ENCODE results near the gene CST6.

CST6 gene

DNA sequence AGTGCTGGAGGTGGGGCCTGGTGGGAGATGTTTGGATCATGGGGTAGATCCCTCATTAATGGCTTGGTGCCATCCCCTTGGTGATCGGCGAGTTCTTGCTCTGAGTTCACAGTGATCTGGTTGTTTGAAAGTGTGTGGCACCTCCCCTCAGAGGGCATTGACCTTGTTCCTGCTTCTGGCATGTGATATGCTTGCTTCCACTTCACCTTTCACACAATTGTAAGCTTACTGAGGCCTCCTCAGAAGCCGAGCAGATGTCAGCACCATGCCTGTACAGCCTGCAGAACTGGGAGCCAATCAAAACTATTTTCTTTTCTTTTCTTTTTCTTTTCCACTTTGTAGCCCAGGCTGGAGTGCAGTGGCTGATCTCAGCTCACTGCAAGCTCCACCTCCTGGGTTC, 25.5 kb downstream of the CST6 start:
- Histone ChIP-seq H3K4me3 (ENCODE audit: low read depth, low read length) (no peak overlapping the region), H3K27me3 (ENCODE audit: control insufficient read depth, insufficient read depth, low read length) (no peaks in the 10 kb centered on the region), H3K9ac (ENCODE audit: low read length) (no peak overlapping the region)

DNA sequence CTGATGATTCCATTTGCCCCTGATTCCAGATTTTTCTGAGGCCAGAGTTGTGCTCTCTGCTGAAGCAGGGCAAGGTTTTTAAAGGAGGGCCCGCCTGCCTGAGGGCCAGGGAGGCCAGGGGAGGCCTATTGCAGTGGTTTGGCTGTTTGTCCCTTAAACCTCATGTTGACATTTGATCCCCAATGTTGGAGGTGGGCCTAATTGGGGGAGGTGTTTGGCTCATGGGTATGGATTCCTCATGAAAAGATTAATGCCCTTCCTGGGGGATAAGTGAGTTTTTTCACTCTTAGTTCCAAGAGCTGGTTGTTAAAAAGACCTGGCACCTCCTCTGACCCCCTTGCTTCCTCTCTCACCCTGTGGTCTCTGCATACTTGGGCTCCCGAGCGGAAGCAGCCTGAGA, 28.0 kb downstream of the CST6 start:
- peaks cover 11% of the 10 kb centered on the region; the same call in 1 of the 2 replicates for H3K9me3 ChIP-seq (ENCODE audit: control insufficient read depth, insufficient read depth, low read depth, low read length)
- peaks cover 2% of the 10 kb centered on the region for H3K4me1 ChIP-seq (ENCODE audit: control insufficient read depth, insufficient read depth, low read length)
- H3K4me3 ChIP-seq (ENCODE audit: low read depth, low read length): no peak overlapping the region
- peaks cover 15% of the 10 kb centered on the region; the same call in 1 of the 2 replicates for H3K36me3 ChIP-seq (ENCODE audit: control insufficient read depth, insufficient read depth, low read length)
- no peak overlapping the region for H3K9ac ChIP-seq (ENCODE audit: low read length)
- H3K27ac ChIP-seq (ENCODE audit: low read depth, low read length): no peak overlapping the region
- H3K27me3 ChIP-seq (ENCODE audit: control insufficient read depth, insufficient read depth, low read length): no peaks in the 10 kb centered on the region

More for the DNA sequence above, 25.5 kb downstream of the CST6 start:
- H3K9me3 ChIP-seq (ENCODE audit: control insufficient read depth, insufficient read depth, low read depth, low read length): peaks cover 11% of the 10 kb centered on the region; the same call in 1 of the 2 replicates
- H3K4me1 ChIP-seq (ENCODE audit: control insufficient read depth, insufficient read depth, low read length): no peaks in the 10 kb centered on the region
- H3K36me3 ChIP-seq (ENCODE audit: control insufficient read depth, insufficient read depth, low read length): peaks cover 5% of the 10 kb centered on the region; the same call in 1 of the 2 replicates
- H3K27ac ChIP-seq (ENCODE audit: low read depth, low read length): no peak overlapping the region

DNA sequence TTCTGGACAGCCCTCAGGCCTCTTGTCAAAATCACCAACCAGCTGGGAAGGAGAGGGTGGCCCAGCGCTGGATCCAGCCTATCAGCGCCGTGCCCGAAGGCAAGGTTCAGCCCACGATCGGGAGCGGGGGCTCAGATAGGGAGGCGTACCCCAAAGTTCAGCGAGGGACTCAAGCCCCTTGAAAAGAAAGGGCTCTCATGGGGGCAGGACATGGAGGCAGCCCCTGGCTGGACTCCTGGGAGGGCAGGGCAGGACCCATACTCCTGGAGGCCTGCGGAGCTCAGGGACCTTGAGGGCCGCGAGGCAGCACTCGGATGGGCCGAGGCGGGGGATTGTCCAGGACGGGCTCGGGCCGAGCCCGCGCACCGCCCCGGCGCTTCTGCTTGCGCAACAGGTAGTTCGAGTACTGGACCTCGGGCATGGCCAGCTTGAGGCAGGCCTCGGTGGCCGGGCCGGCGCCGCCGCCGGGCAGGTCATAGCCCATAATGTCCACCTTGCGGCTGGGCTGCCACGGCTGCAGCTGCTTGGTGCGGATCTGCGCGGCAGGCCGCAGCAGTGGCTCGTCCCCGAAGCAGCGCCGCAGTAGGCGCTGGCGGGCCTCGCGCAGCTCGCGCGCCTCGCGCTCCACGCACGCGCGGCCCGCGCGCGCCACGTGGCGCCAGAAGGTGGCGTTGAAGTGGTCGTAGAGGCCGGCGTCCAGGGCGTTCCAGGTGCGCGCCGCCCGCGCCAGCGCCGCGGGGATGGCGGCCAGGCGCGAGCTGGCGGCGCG, 30.6 kb downstream of the CST6 start:
- H3K9me3 ChIP-seq (ENCODE audit: control insufficient read depth, insufficient read depth, low read depth, low read length): 0 out of 2 replicates have a peak, but pooled peaks cover under 1% of the 10 kb centered on the region
- H3K27ac ChIP-seq (ENCODE audit: low read depth, low read length): no peak overlapping the region
- H3K36me3 ChIP-seq (ENCODE audit: control insufficient read depth, insufficient read depth, low read length): peaks cover 15% of the 10 kb centered on the region; the same call in 1 of the 2 replicates
- no peaks in the 10 kb centered on the region for H3K27me3 ChIP-seq (ENCODE audit: control insufficient read depth, insufficient read depth, low read length)
- peaks cover 10% of the 10 kb centered on the region for H3K4me1 ChIP-seq (ENCODE audit: control insufficient read depth, insufficient read depth, low read length)
- no peak overlapping the region for H3K4me3 ChIP-seq (ENCODE audit: low read depth, low read length)
- H3K9ac ChIP-seq (ENCODE audit: low read length): no peak overlapping the region

DNA sequence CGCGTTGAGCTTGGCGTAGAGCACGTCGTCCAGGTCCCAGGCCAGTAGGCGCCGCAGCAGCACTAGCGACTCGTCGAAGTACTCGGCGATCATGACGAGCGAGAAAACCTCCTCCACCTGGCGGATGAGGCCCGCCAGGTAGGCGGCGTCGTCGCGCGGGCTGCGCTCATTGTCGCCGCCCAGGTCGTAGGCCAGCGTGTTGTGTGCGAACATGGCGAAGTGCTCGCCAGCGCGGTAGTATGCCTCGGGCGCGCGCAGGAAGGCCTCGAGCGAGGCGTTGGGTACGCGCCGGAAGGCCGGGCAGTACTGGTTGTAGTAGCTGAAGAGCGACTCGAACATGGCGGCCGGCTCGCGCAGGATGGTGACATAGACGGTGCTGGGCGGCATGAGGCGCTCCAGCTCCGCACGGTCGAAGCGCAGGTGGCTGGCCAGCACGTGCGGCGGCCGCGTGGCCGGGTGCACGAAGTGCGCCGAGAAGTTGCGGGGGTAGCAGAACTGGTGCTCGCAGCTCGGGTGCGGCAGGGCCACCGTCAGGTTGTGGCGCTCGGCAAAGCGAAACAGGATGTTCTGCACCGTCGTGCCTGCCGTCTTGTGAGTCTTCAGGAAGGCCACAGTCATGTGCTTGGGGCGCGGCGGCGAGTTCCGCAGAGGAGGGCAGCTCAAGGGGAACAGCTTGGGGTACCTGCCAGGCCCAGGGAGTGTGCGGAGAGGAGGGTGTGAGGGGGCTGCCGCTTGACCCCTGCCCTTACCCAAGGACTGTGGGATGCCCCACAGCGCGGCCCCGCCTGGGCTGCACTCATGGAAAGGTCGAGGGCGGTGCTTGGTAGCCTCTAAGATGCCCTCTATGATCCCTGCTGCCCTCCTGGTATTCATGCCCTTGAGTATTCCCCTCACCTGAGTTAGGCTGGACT, 31.4 kb downstream of the CST6 start:
- H3K27me3 ChIP-seq (ENCODE audit: control insufficient read depth, insufficient read depth, low read length): no peaks in the 10 kb centered on the region
- no peak overlapping the region for H3K9ac ChIP-seq (ENCODE audit: low read length)
- H3K9me3 ChIP-seq (ENCODE audit: control insufficient read depth, insufficient read depth, low read depth, low read length): no peaks in the 10 kb centered on the region
- H3K4me3 ChIP-seq (ENCODE audit: low read depth, low read length): no peak overlapping the region
- H3K27ac ChIP-seq (ENCODE audit: low read depth, low read length): no peak overlapping the region
- peaks cover 15% of the 10 kb centered on the region; the same call in 1 of the 2 replicates for H3K36me3 ChIP-seq (ENCODE audit: control insufficient read depth, insufficient read depth, low read length)
- peaks cover 10% of the 10 kb centered on the region for H3K4me1 ChIP-seq (ENCODE audit: control insufficient read depth, insufficient read depth, low read length)

DNA sequence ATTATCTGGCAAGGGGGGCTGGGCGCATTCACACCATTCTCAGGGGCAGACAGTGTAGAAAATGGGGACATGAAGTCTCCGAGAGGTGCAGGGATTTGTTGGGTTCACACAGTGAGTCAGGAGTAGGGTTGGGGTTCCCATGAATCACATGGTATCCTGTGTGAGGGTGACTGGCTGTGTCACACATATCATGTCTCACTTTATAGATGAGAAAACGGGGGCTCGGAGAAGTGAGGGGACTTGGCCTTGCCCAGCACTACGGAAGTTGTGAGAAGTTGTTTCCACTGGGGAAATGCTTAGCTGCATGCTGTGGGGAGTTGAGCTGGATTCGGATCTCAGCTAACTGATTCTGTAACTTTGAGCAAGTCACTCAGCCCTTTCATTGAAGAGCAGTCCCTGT, 32.9 kb downstream of the CST6 start:
- Histone ChIP-seq H3K36me3 (ENCODE audit: control insufficient read depth, insufficient read depth, low read length) (peaks cover 15% of the 10 kb centered on the region; the same call in 1 of the 2 replicates), H3K4me3 (ENCODE audit: low read depth, low read length) (no peak overlapping the region), H3K27ac (ENCODE audit: low read depth, low read length) (no peak overlapping the region), H3K9me3 (ENCODE audit: control insufficient read depth, insufficient read depth, low read depth, low read length) (no peaks in the 10 kb centered on the region), H3K4me1 (ENCODE audit: control insufficient read depth, insufficient read depth, low read length) (peaks cover 14% of the 10 kb centered on the region), H3K9ac (ENCODE audit: low read length) (no peak overlapping the region), H3K27me3 (ENCODE audit: control insufficient read depth, insufficient read depth, low read length) (no peaks in the 10 kb centered on the region; the same call in 1 of the 2 replicates)

DNA sequence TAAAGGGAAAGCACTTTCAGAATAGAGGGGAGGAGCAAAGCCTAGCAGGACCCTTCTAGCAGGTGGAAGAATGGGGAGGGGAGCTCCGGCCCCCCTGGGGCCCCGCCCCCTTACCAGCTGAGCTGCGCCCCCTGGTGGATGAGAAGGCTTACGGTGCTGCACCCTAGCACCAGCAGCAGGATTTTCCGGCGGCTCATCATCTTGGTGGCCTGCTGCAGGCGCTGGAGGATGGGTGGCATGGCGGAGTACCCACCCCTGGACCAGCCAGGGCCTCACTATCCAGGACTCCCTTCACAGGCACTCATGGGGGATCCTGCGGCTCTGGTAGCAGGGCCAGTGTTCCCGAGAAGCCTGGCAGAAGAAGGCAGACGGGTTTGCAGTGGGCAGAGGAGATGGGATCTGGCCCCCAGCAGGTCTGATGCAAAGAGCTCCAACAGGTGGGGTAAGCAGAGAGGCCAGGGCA, 33.4 kb downstream of the CST6 start:
- H3K27me3 ChIP-seq (ENCODE audit: control insufficient read depth, insufficient read depth, low read length): no peaks in the 10 kb centered on the region; the same call in 1 of the 2 replicates
- H3K36me3 ChIP-seq (ENCODE audit: control insufficient read depth, insufficient read depth, low read length): peaks cover 15% of the 10 kb centered on the region; the same call in 1 of the 2 replicates
- H3K9me3 ChIP-seq (ENCODE audit: control insufficient read depth, insufficient read depth, low read depth, low read length): no peaks in the 10 kb centered on the region
- H3K4me1 ChIP-seq (ENCODE audit: control insufficient read depth, insufficient read depth, low read length): peaks cover 14% of the 10 kb centered on the region
- no peak overlapping the region for H3K4me3 ChIP-seq (ENCODE audit: low read depth, low read length)
- no peak overlapping the region for H3K27ac ChIP-seq (ENCODE audit: low read depth, low read length)
- no peak overlapping the region for H3K9ac ChIP-seq (ENCODE audit: low read length)

DNA sequence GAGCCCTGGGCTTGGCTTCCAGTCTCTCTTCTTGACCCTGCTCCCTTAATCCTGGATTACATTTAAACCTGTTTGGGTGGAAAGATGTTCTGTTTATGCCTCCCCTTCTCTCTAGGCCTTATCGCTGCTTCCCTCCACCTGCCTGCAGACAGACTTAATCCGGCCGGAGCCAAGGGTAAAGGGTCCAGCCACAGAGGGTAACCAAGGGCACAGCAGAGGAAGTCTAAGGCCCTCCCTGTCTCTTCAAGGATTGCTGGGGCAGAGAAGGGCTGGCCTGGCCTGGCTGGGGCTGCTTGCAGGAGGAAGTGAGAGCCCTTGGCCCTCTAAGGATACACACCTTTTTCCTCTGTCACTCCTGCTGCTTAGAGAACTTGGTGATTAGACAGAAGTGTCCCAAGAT, 35.1 kb downstream of the CST6 start:
- H3K36me3 ChIP-seq (ENCODE audit: control insufficient read depth, insufficient read depth, low read length): peaks cover 9% of the 10 kb centered on the region; the same call in 1 of the 2 replicates
- no peaks in the 10 kb centered on the region for H3K9me3 ChIP-seq (ENCODE audit: control insufficient read depth, insufficient read depth, low read depth, low read length)
- H3K27ac ChIP-seq (ENCODE audit: low read depth, low read length): no peak overlapping the region
- no peak overlapping the region for H3K9ac ChIP-seq (ENCODE audit: low read length)
- H3K4me1 ChIP-seq (ENCODE audit: control insufficient read depth, insufficient read depth, low read length): peaks cover 23% of the 10 kb centered on the region
- no peak overlapping the region for H3K4me3 ChIP-seq (ENCODE audit: low read depth, low read length)
- no peaks in the 10 kb centered on the region; the same call in 1 of the 2 replicates for H3K27me3 ChIP-seq (ENCODE audit: control insufficient read depth, insufficient read depth, low read length)

DNA sequence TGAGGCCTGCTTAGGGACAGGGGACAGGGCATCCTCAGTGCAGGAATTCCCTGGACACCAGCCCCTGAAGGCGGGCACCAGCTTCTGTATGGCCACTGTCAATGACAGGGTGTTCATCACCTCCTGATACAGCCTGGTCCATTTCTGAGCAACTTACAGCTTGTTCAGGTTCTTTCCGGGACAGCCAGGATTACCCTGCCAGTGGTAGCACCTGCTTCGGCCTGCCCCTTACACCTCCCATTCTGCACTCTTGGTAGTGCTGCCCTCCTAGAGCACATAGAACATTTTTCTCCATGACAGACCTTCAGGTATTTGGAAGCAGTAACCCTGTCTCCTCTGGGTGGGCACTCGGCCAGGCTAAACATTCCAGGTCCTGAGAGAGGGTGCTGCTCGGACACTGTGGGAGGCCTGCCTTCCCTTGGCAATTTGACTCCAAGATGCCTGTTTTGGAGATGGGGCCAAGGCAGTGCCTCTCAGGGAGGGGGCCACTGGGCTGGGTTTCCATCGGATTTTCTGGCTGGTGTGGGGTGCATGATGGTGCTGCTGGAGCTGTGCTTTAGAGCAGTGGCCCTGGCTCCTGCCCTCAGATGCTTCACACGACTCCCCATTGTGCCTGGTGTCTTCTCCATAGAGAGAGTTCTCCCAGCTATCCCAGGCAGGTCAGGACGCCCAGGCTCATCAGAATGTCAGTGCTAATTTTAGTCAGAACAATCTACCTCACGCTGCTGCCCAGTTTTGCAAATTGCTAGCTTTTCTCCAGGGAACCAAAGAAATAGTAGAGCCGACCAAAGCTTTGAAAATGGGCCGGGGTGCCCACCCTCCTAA, 35.9 kb downstream of the CST6 start:
- peak overlapping the region; percentile 72; the same call in 1 of the 2 replicates for H3K4me3 ChIP-seq (ENCODE audit: low read depth, low read length)

DNA sequence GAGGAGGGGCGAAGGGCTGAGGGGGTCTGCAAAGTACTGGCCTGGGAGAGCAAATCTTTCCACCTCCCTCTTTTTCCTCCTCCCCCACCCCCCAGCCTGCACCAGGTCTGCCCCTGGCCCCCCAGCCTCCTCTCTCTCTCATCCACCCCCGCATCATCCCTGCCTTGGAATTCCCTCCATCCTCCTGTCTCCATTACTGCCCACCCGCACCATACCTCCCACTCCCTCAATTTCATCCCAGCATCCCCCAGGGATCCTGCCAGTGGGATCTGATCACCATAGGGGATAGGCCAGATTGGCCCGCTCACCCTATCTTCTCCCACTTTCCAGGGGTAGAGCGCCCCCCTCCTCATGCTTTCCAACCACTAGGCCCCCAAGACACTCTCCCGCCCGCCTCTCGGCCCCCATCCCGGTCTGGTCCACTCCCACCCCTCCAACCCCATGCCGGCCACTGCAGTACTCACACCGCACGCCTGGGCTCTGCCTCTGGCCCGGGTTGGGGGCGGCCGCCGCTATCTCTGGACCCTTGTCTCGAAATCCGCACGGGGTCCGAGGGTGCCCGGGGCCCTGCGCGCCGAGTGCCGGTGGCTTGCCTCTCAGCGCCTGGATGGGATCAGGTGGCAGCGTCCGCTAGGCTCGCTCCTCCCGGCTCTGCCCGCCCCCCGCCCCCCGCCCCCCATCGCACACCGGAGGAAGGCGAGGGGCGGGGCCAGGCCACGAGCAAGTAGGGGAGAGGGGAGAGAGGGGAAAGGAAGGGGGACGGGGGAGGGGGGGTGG, 36.9 kb downstream of the CST6 start, which contains the start of gene GAL3ST3:
Gene GAL3ST3, minus strand, starts transcription at position 615 of the 777 bp plus-strand sequence. CDS start 3,746 bp downstream, outside the sequence.
- Histone ChIP-seq H3K9ac (ENCODE audit: low read length) (no peak within 1 kb of the TSS), H3K27me3 (ENCODE audit: control insufficient read depth, insufficient read depth, low read length) (no peaks in the 10 kb centered on the region; the same call in 1 of the 2 replicates), H3K4me3 (ENCODE audit: low read depth, low read length) (peak within 1 kb of the TSS; percentile 72), H3K36me3 (ENCODE audit: control insufficient read depth, insufficient read depth, low read length) (peaks cover 6% of the 10 kb centered on the region; the same call in 1 of the 2 replicates), H3K9me3 (ENCODE audit: control insufficient read depth, insufficient read depth, low read depth, low read length) (no peaks in the 10 kb centered on the region), H3K4me1 (ENCODE audit: control insufficient read depth, insufficient read depth, low read length) (peaks cover 29% of the 10 kb centered on the region), H3K27ac (ENCODE audit: low read depth, low read length) (no peak within 1 kb of the TSS)

More for the DNA sequence above, 35.9 kb downstream of the CST6 start:
- no peaks in the 10 kb centered on the region for H3K9me3 ChIP-seq (ENCODE audit: control insufficient read depth, insufficient read depth, low read depth, low read length)
- H3K4me1 ChIP-seq (ENCODE audit: control insufficient read depth, insufficient read depth, low read length): peaks cover 23% of the 10 kb centered on the region
- H3K27me3 ChIP-seq (ENCODE audit: control insufficient read depth, insufficient read depth, low read length): no peaks in the 10 kb centered on the region; the same call in 1 of the 2 replicates
- H3K27ac ChIP-seq (ENCODE audit: low read depth, low read length): no peak overlapping the region
- H3K36me3 ChIP-seq (ENCODE audit: control insufficient read depth, insufficient read depth, low read length): peaks cover 9% of the 10 kb centered on the region; the same call in 1 of the 2 replicates
- H3K9ac ChIP-seq (ENCODE audit: low read length): no peak overlapping the region
